Ovary (tissue), 3 donors: ENCODE results near the gene CCR6.

ENCODE experiments used
- POLR2A ChIP-seq: fragments of 450-650 bp; IDR thresholded peaks from one replicate; pipeline ENCODE4 v1.6.1; 2017; ENCODE audit warnings: antibody characterized with exemption, mild to moderate bottlenecking, moderate library complexity
- TF ChIP-seq, protein P1 (sequence below), 3 donors: fragments of 450-650 bp in 2 of 3; fragments of 200-600 bp in 1 of 3; IDR thresholded peaks; one replicate each; pipeline versions ENCODE4 v1.5.1 to v1.8.0; 2016 to 2022; ENCODE audit warnings: antibody characterized with exemption in 3 of 3, mild to moderate bottlenecking in 1 of 3
- donor health status: DM: no; HTN: no; CAD: no.

GRCh38 chr6:167122827-167123657, at the start of gene CCR6:
- TF ChIP-seq, protein P1, sequence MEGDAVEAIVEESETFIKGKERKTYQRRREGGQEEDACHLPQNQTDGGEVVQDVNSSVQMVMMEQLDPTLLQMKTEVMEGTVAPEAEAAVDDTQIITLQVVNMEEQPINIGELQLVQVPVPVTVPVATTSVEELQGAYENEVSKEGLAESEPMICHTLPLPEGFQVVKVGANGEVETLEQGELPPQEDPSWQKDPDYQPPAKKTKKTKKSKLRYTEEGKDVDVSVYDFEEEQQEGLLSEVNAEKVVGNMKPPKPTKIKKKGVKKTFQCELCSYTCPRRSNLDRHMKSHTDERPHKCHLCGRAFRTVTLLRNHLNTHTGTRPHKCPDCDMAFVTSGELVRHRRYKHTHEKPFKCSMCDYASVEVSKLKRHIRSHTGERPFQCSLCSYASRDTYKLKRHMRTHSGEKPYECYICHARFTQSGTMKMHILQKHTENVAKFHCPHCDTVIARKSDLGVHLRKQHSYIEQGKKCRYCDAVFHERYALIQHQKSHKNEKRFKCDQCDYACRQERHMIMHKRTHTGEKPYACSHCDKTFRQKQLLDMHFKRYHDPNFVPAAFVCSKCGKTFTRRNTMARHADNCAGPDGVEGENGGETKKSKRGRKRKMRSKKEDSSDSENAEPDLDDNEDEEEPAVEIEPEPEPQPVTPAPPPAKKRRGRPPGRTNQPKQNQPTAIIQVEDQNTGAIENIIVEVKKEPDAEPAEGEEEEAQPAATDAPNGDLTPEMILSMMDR (IDR thresholded peaks at IDR 0.05): no peak
- TF ChIP-seq POLR2A: no peak
